ENCODE results near the gene TMEM179.

The TMEM179 gene

GRCh38 chr14:104558231-104559027 is 46.1 kb downstream of the TMEM179 start:
- Mint-ChIP-seq H3K9me3 (no peaks in the 10 kb centered on the region), H3K36me3 (no peaks in the 10 kb centered on the region), H3K27me3 (peaks cover 17% of the 10 kb centered on the region), H3K4me1 (no peaks in the 10 kb centered on the region), H3K27ac (no peak overlapping the region), H3K4me3 (no peak overlapping the region)
- no peak for ATAC-seq (ENCODE audit: low read depth)
- no peak for DNase-seq (ENCODE audit: low spot score in 2 of 2)

- Mint-ChIP-seq H3K4me3 (no peak overlapping the region), H3K9me3 (no peaks in the 10 kb centered on the region), H3K36me3 (no peaks in the 10 kb centered on the region), H3K27ac (no peak overlapping the region), H3K27me3 (peaks cover 17% of the 10 kb centered on the region), H3K4me1 (no peaks in the 10 kb centered on the region)
- no peak for ATAC-seq (ENCODE audit: low read depth)
- no peak for DNase-seq (ENCODE audit: low spot score in 2 of 2)
These were observed 46.8 kb downstream of the TMEM179 start for GRCh38 chr14:104557766-104558165.

GRCh38 chr14:104557086-104557485 is 47.5 kb downstream of the TMEM179 start:
- Mint-ChIP-seq H3K4me3 (no peak overlapping the region), H3K27ac (no peak overlapping the region), H3K9me3 (no peaks in the 10 kb centered on the region), H3K4me1 (no peaks in the 10 kb centered on the region), H3K27me3 (peaks cover 21% of the 10 kb centered on the region), H3K36me3 (no peaks in the 10 kb centered on the region)
- ATAC-seq (ENCODE audit: low read depth) (no peak), DNase-seq (ENCODE audit: low spot score in 2 of 2) (no peak)

- no peak overlapping the region for H3K27ac Mint-ChIP-seq
- H3K27me3 Mint-ChIP-seq: peaks cover 16% of the 10 kb centered on the region
- no peaks in the 10 kb centered on the region for H3K9me3 Mint-ChIP-seq
- ATAC-seq (ENCODE audit: low read depth) (no peak), DNase-seq (ENCODE audit: low spot score in 2 of 2) (no peak)
- H3K4me1 Mint-ChIP-seq: no peaks in the 10 kb centered on the region
- H3K4me3 Mint-ChIP-seq: no peak overlapping the region
- no peaks in the 10 kb centered on the region for H3K36me3 Mint-ChIP-seq
These were observed 48.1 kb downstream of the TMEM179 start for GRCh38 chr14:104556256-104557021.

GRCh38 chr14:104555430-104556255 is 48.9 kb downstream of the TMEM179 start:
- Mint-ChIP-seq H3K9me3 (no peaks in the 10 kb centered on the region), H3K4me3 (no peak overlapping the region), H3K4me1 (no peaks in the 10 kb centered on the region), H3K27ac (no peak overlapping the region), H3K36me3 (no peaks in the 10 kb centered on the region), H3K27me3 (peaks cover 11% of the 10 kb centered on the region)
- DNase-seq (ENCODE audit: low spot score in 2 of 2) (no peak), ATAC-seq (ENCODE audit: low read depth) (no peak)

- ATAC-seq (ENCODE audit: low read depth): no peak
- H3K27me3 Mint-ChIP-seq: peaks cover 11% of the 10 kb centered on the region
- no peak overlapping the region for H3K4me3 Mint-ChIP-seq
These were observed 49.8 kb downstream of the TMEM179 start for GRCh38 chr14:104554608-104555429.

GRCh38 chr14:104554088-104554607 is 50.4 kb downstream of the TMEM179 start:
- H3K27ac Mint-ChIP-seq: no peak overlapping the region
- H3K27me3 Mint-ChIP-seq: peaks cover 10% of the 10 kb centered on the region
- H3K4me3 Mint-ChIP-seq: no peak overlapping the region
- H3K4me1 Mint-ChIP-seq: no peaks in the 10 kb centered on the region
- ATAC-seq (ENCODE audit: low read depth) (no peak), DNase-seq (ENCODE audit: low spot score in 2 of 2) (no peak)
- no peaks in the 10 kb centered on the region for H3K36me3 Mint-ChIP-seq
- peaks cover 1% of the 10 kb centered on the region for H3K9me3 Mint-ChIP-seq

More at GRCh38 chr14:104554608-104555429, 49.8 kb downstream of the TMEM179 start:
- Mint-ChIP-seq H3K4me1 (no peaks in the 10 kb centered on the region), H3K27ac (no peak overlapping the region), H3K36me3 (no peaks in the 10 kb centered on the region), H3K9me3 (peaks cover 1% of the 10 kb centered on the region)
- no peak for DNase-seq (ENCODE audit: low spot score in 2 of 2)

GRCh38 chr14:104553166-104554087 is 51.1 kb downstream of the TMEM179 start:
- peaks cover 10% of the 10 kb centered on the region for H3K27me3 Mint-ChIP-seq
- DNase-seq (ENCODE audit: low spot score in 2 of 2) (no peak), ATAC-seq (ENCODE audit: low read depth) (no peak)
- H3K4me3 Mint-ChIP-seq: no peak overlapping the region
- H3K9me3 Mint-ChIP-seq: peaks cover 1% of the 10 kb centered on the region
- no peaks in the 10 kb centered on the region for H3K36me3 Mint-ChIP-seq
- H3K27ac Mint-ChIP-seq: no peak overlapping the region
- no peaks in the 10 kb centered on the region for H3K4me1 Mint-ChIP-seq

GRCh38 chr14:104552738-104553125 is 51.8 kb downstream of the TMEM179 start:
- H3K27me3 Mint-ChIP-seq: peaks cover 11% of the 10 kb centered on the region
- no peaks in the 10 kb centered on the region for H3K36me3 Mint-ChIP-seq
- H3K4me1 Mint-ChIP-seq: no peaks in the 10 kb centered on the region
- no peak for ATAC-seq (ENCODE audit: low read depth)
- no peak overlapping the region for H3K27ac Mint-ChIP-seq
- H3K4me3 Mint-ChIP-seq: no peak overlapping the region
- DNase-seq (ENCODE audit: low spot score in 2 of 2): no peak
- peaks cover 1% of the 10 kb centered on the region for H3K9me3 Mint-ChIP-seq

- Mint-ChIP-seq H3K9me3 (peaks cover 1% of the 10 kb centered on the region), H3K4me3 (no peak overlapping the region), H3K36me3 (no peaks in the 10 kb centered on the region)
These were observed 52.5 kb downstream of the TMEM179 start for GRCh38 chr14:104551851-104552737.

GRCh38 chr14:104550861-104551728 is 53.5 kb downstream of the TMEM179 start:
- DNase-seq (ENCODE audit: low spot score in 2 of 2) (no peak), ATAC-seq (ENCODE audit: low read depth) (no peak)
- Mint-ChIP-seq H3K9me3 (peaks cover 1% of the 10 kb centered on the region), H3K4me1 (no peaks in the 10 kb centered on the region), H3K36me3 (no peaks in the 10 kb centered on the region), H3K27me3 (peaks cover 14% of the 10 kb centered on the region), H3K4me3 (no peak overlapping the region), H3K27ac (no peak overlapping the region)

More at GRCh38 chr14:104551851-104552737, 52.5 kb downstream of the TMEM179 start:
- H3K27ac Mint-ChIP-seq: no peak overlapping the region
- ATAC-seq (ENCODE audit: low read depth): no peak
- peaks cover 13% of the 10 kb centered on the region for H3K27me3 Mint-ChIP-seq
- no peak for DNase-seq (ENCODE audit: low spot score in 2 of 2)
- H3K4me1 Mint-ChIP-seq: no peaks in the 10 kb centered on the region

Measured in memory B cell (primary cell).